Measurements from ENCODE around the gene IGFBP2. TPM values are rescaled to one million over a fixed set of nuclear protein-coding genes. Genes with fewer than 3 reads are reported as not detected.

The IGFBP2 gene
- total and polyA plus RNA-seq, 2 experiments from 2014 or later = 177 to 364 TPM

DNA sequence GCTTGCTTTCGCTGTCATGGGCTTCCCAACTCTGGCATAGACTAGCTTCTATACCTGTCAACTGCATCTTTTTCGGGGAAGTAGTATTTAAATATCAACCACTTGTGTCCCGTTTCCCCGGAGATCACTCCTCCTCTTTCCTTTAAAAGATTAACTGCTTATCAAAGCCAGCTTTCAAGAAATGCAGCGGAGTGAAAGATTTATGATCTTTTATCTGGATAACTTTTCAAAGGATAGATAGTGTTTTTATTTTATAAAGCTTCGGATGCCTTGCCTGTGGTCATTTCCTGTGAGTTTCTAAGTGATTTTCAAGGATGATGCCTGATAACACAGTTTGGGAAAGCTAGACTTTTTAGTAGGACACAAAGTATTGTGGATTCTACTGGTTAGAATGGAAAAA is 65.1 kb downstream of the IGFBP2 start:
- DNase-seq (ENCODE audit: low spot score) (no peak), ATAC-seq (no peak)
- no peak overlapping the region for H3K27ac ChIP-seq (ENCODE audit: low read depth)
- no peaks in the 10 kb centered on the region for H4K20me1 ChIP-seq (replicated peaks; ENCODE audit: insufficient read depth)
- Mint-ChIP-seq H3K27me3 (ENCODE audit: insufficient read depth, low read depth, poor library complexity) (peaks cover 21% of the 10 kb centered on the region), H3K27ac (no peak overlapping the region), H3K9me3 (no peaks in the 10 kb centered on the region), H3K4me3 (no peak overlapping the region), H3K4me1 (peaks cover 18% of the 10 kb centered on the region), H3K36me3 (ENCODE audit: low read depth) (no peaks in the 10 kb centered on the region)
- TF ChIP-seq ETS1 (IDR thresholded peaks at IDR 0.05) (no peak), ZNF114 (CRISPR knock-in tag; IDR thresholded peaks at IDR 0.05) (no peak), NANOG (IDR thresholded peaks at IDR 0.05; ENCODE audit: borderline replicate concordance) (no peak), CTCF (conservative IDR thresholded peaks at IDR 0.05; ENCODE audit: low read depth in 2 of 2) (no peak), EZH2 (IDR thresholded peaks at IDR 0.05; ENCODE audit: low read depth, unreplicated experiment) (no peak), ZNF331 (CRISPR knock-in tag; IDR thresholded peaks at IDR 0.05; ENCODE audit: low read depth) (no peak), POLR2AphosphoS5 (IDR thresholded peaks at IDR 0.05; ENCODE audit: low read depth) (no peak), STAT1 (IDR thresholded peaks at IDR 0.05; ENCODE audit: unreplicated experiment) (no peak), CREB1 (CRISPR knock-in tag; IDR thresholded peaks at IDR 0.05; ENCODE audit: low read depth) (no peak), EZH2phosphoT487 (IDR thresholded peaks at IDR 0.05; ENCODE audit: unreplicated experiment) (no peak), JUNB (IDR thresholded peaks at IDR 0.05; ENCODE audit: unreplicated experiment) (no peak)
- TF ChIP-seq, protein P1, sequence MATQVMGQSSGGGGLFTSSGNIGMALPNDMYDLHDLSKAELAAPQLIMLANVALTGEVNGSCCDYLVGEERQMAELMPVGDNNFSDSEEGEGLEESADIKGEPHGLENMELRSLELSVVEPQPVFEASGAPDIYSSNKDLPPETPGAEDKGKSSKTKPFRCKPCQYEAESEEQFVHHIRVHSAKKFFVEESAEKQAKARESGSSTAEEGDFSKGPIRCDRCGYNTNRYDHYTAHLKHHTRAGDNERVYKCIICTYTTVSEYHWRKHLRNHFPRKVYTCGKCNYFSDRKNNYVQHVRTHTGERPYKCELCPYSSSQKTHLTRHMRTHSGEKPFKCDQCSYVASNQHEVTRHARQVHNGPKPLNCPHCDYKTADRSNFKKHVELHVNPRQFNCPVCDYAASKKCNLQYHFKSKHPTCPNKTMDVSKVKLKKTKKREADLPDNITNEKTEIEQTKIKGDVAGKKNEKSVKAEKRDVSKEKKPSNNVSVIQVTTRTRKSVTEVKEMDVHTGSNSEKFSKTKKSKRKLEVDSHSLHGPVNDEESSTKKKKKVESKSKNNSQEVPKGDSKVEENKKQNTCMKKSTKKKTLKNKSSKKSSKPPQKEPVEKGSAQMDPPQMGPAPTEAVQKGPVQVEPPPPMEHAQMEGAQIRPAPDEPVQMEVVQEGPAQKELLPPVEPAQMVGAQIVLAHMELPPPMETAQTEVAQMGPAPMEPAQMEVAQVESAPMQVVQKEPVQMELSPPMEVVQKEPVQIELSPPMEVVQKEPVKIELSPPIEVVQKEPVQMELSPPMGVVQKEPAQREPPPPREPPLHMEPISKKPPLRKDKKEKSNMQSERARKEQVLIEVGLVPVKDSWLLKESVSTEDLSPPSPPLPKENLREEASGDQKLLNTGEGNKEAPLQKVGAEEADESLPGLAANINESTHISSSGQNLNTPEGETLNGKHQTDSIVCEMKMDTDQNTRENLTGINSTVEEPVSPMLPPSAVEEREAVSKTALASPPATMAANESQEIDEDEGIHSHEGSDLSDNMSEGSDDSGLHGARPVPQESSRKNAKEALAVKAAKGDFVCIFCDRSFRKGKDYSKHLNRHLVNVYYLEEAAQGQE (IDR thresholded peaks at IDR 0.05; ENCODE audit: unreplicated experiment) = no peak
- TF ChIP-seq, protein P2, sequence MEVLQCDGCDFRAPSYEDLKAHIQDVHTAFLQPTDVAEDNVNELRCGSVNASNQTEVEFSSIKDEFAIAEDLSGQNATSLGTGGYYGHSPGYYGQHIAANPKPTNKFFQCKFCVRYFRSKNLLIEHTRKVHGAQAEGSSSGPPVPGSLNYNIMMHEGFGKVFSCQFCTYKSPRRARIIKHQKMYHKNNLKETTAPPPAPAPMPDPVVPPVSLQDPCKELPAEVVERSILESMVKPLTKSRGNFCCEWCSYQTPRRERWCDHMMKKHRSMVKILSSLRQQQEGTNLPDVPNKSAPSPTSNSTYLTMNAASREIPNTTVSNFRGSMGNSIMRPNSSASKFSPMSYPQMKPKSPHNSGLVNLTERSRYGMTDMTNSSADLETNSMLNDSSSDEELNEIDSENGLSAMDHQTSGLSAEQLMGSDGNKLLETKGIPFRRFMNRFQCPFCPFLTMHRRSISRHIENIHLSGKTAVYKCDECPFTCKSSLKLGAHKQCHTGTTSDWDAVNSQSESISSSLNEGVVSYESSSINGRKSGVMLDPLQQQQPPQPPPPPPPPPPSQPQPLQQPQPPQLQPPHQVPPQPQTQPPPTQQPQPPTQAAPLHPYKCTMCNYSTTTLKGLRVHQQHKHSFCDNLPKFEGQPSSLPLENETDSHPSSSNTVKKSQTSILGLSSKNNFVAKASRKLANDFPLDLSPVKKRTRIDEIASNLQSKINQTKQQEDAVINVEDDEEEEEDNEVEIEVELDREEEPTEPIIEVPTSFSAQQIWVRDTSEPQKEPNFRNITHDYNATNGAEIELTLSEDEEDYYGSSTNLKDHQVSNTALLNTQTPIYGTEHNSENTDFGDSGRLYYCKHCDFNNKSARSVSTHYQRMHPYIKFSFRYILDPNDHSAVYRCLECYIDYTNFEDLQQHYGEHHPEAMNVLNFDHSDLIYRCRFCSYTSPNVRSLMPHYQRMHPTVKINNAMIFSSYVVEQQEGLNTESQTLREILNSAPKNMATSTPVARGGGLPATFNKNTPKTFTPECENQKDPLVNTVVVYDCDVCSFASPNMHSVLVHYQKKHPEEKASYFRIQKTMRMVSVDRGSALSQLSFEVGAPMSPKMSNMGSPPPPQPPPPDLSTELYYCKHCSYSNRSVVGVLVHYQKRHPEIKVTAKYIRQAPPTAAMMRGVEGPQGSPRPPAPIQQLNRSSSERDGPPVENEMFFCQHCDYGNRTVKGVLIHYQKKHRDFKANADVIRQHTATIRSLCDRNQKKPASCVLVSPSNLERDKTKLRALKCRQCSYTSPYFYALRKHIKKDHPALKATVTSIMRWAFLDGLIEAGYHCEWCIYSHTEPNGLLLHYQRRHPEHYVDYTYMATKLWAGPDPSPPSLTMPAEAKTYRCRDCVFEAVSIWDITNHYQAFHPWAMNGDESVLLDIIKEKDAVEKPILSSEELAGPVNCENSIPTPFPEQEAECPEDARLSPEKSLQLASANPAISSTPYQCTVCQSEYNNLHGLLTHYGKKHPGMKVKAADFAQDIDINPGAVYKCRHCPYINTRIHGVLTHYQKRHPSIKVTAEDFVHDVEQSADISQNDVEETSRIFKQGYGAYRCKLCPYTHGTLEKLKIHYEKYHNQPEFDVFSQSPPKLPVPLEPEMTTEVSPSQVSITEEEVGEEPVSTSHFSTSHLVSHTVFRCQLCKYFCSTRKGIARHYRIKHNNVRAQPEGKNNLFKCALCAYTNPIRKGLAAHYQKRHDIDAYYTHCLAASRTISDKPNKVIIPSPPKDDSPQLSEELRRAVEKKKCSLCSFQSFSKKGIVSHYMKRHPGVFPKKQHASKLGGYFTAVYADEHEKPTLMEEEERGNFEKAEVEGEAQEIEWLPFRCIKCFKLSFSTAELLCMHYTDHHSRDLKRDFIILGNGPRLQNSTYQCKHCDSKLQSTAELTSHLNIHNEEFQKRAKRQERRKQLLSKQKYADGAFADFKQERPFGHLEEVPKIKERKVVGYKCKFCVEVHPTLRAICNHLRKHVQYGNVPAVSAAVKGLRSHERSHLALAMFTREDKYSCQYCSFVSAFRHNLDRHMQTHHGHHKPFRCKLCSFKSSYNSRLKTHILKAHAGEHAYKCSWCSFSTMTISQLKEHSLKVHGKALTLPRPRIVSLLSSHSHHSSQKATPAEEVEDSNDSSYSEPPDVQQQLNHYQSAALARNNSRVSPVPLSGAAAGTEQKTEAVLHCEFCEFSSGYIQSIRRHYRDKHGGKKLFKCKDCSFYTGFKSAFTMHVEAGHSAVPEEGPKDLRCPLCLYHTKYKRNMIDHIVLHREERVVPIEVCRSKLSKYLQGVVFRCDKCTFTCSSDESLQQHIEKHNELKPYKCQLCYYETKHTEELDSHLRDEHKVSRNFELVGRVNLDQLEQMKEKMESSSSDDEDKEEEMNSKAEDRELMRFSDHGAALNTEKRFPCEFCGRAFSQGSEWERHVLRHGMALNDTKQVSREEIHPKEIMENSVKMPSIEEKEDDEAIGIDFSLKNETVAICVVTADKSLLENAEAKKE (CRISPR knock-in tag; IDR thresholded peaks at IDR 0.05) = no peak
- peaks cover 8% of the 10 kb centered on the region for H3K4me1 ChIP-seq (ENCODE audit: insufficient read depth)
- H3K79me2 ChIP-seq (replicated peaks; ENCODE audit: insufficient read depth) = no peaks in the 10 kb centered on the region
- no peaks in the 10 kb centered on the region for H3F3A ChIP-seq (replicated peaks; ENCODE audit: low read depth)
- H3K36me3 ChIP-seq (ENCODE audit: insufficient read depth) = no peaks in the 10 kb centered on the region
- H3K27me3 ChIP-seq (ENCODE audit: insufficient read depth) = peaks cover 28% of the 10 kb centered on the region
- no peaks in the 10 kb centered on the region for H3K9me2 ChIP-seq (ENCODE audit: insufficient read depth)
- H3K4me2 ChIP-seq = no peak overlapping the region
- H2AFZ ChIP-seq = no peak overlapping the region
- no peak overlapping the region for H3K4me3 ChIP-seq
